GM23338 (cell line): ENCODE data around the gene RIC3. TPM values are rescaled to one million over a fixed set of nuclear protein-coding genes. Genes with fewer than 3 reads are reported as not detected.

Experiments
- ATAC-seq: fragments of 200-7000 bp; cut with Tn5 transposase; 3 replicates; pipeline ENCODE4 v1.9.1; 2020
- DNase-seq: peaks from one replicate; pipeline ENCODE4 v3.0.0-alpha.2; 2015; ENCODE audit warnings: low spot score
- H2AFZ ChIP-seq: fragments of 200-600 bp; sonication (generic); 2 replicates; pipeline ENCODE4 v1.8.0; 2016; ENCODE audit warnings: antibody characterized with exemption, mild to moderate bottlenecking, moderate library complexity
- H3F3A ChIP-seq: fragments of 200-600 bp; sonication (generic); replicated peaks from 2 replicates; pipeline ENCODE4 v1.8.0; 2017; ENCODE audit warnings: antibody characterized with exemption, mixed run types, low read depth
- H3K27ac ChIP-seq: fragments of 200-600 bp; sonication (generic); 2 replicates; pipeline ENCODE4 v1.6.1; 2016; ENCODE audit warnings: low read depth
- H3K27me3 ChIP-seq: fragments of 200-600 bp; sonication (generic); 2 replicates; pipeline ENCODE4 v1.8.0; 2016; ENCODE audit warnings: mild to moderate bottlenecking, mixed run types, moderate library complexity; ENCODE audit not compliant: insufficient read depth
- H3K36me3 ChIP-seq: fragments of 200-600 bp; sonication (generic); 2 replicates; pipeline ENCODE4 v1.8.0; 2016; ENCODE audit warnings: mild to moderate bottlenecking; ENCODE audit not compliant: insufficient read depth
- H3K4me1 ChIP-seq: fragments of 200-600 bp; sonication (generic); 2 replicates; pipeline ENCODE4 v1.8.0; 2016; ENCODE audit warnings: mild to moderate bottlenecking, moderate library complexity; ENCODE audit not compliant: insufficient read depth
- H3K4me2 ChIP-seq: fragments of 200-600 bp; sonication (generic); 2 replicates; pipeline ENCODE4 v1.7.1; 2017; ENCODE audit warnings: mixed run types
- H3K4me3 ChIP-seq: fragments of 200-600 bp; sonication (generic); 2 replicates; pipeline ENCODE4 v1.6.1; 2016; ENCODE audit warnings: mixed run types
- H3K79me2 ChIP-seq: fragments of 200-600 bp; sonication (generic); replicated peaks from 2 replicates; pipeline ENCODE4 v1.8.0; 2017; ENCODE audit warnings: mild to moderate bottlenecking; ENCODE audit not compliant: insufficient read depth
- H3K9me2 ChIP-seq: fragments of 200-600 bp; sonication (generic); 2 replicates; pipeline ENCODE4 v1.8.0; 2017; ENCODE audit not compliant: insufficient read depth
- H4K20me1 ChIP-seq: fragments of 200-600 bp; sonication (generic); replicated peaks from 2 replicates; pipeline ENCODE4 v1.8.0; 2017; ENCODE audit warnings: mild to moderate bottlenecking; ENCODE audit not compliant: insufficient read depth
- H3K27ac Mint-ChIP-seq: 2 replicates; pipeline ENCODE4 v1.8.0; 2020; ENCODE audit warnings: inconsistent platforms, mild to moderate bottlenecking, moderate library complexity, mixed read lengths
- H3K27me3 Mint-ChIP-seq: 3 replicates; pipeline ENCODE4 v1.8.0; 2022; ENCODE audit warnings: low read depth, mild to moderate bottlenecking, moderate library complexity, mixed read lengths, inconsistent platforms; ENCODE audit not compliant: insufficient read depth, poor library complexity
- H3K36me3 Mint-ChIP-seq: 3 replicates; pipeline ENCODE4 v1.8.0; 2021; ENCODE audit warnings: low read depth, mild to moderate bottlenecking, inconsistent platforms, moderate library complexity, mixed read lengths
- H3K4me1 Mint-ChIP-seq: 3 replicates; pipeline ENCODE4 v1.8.0; 2020; ENCODE audit warnings: mild to moderate bottlenecking, inconsistent platforms, mixed read lengths
- H3K4me3 Mint-ChIP-seq: 3 replicates; pipeline ENCODE4 v1.8.0; 2021; ENCODE audit warnings: moderate library complexity, mild to moderate bottlenecking, inconsistent platforms, mixed read lengths
- H3K9me3 Mint-ChIP-seq: 3 replicates; pipeline ENCODE4 v1.8.0; 2020; ENCODE audit warnings: moderate library complexity, mild to moderate bottlenecking, inconsistent platforms, mixed read lengths
- CREB1 ChIP-seq: fragments of 250-450 bp; sonication (Bioruptor Pico); IDR thresholded peaks from 2 replicates; pipeline ENCODE4 v1.5.0; 2020; ENCODE audit warnings: low read depth, mild to moderate bottlenecking, moderate library complexity
- ETS1 ChIP-seq: IDR thresholded peaks from 2 replicates; pipeline ENCODE4 v1.6.1; 2016; ENCODE audit warnings: antibody characterized with exemption
- EZH2 ChIP-seq: fragments of 200-600 bp; sonication (generic); IDR thresholded peaks from one replicate; pipeline ENCODE4 v1.8.0; 2017; ENCODE audit warnings: antibody characterized with exemption, mild to moderate bottlenecking, low read depth; ENCODE audit not compliant: unreplicated experiment
- JUNB ChIP-seq: IDR thresholded peaks from one replicate; pipeline ENCODE4 v1.6.1; 2016; ENCODE audit warnings: antibody characterized with exemption; ENCODE audit not compliant: unreplicated experiment
- NANOG ChIP-seq: IDR thresholded peaks from 2 replicates; pipeline ENCODE4 v1.6.1; 2016; ENCODE audit warnings: antibody characterized with exemption, borderline replicate concordance
- REST ChIP-seq: IDR thresholded peaks from one replicate; pipeline ENCODE4 v1.6.1; 2018; ENCODE audit warnings: antibody characterized with exemption; ENCODE audit not compliant: unreplicated experiment
- ZNF331 ChIP-seq: fragments of 250-450 bp; sonication (Bioruptor Pico); IDR thresholded peaks from 2 replicates; pipeline ENCODE4 v1.5.0; 2020; ENCODE audit warnings: low read depth, mild to moderate bottlenecking, moderate library complexity
- ZNF462 ChIP-seq: fragments of 250-450 bp; sonication (Bioruptor Pico); IDR thresholded peaks from 2 replicates; pipeline ENCODE4 v1.5.0; 2020; ENCODE audit warnings: mild to moderate bottlenecking, moderate library complexity
- polyA plus RNA-seq: library from polyadenylated mRNA; unstranded; fragments of >200 nt; fragmentation: Nextera tagmentation; extraction: Ambion mirVana; gene quantifications from 2 replicates; pipeline ENCODE4 v1.2.1, GENCODE V29; 2016
- total RNA-seq: library from RNA; depleted of rRNA; stranded (reverse); fragments of >200 nt; shearing (Covaris generic); gene quantifications from 2 replicates; pipeline ENCODE4 v1.2.3, GENCODE V29; 2014

RIC3 gene
- total and polyA plus RNA-seq, 2 experiments from 2014 or later, result 17.8 to 21.3 TPM

- no peak overlapping the region for H3K4me3 Mint-ChIP-seq
- H3K27ac Mint-ChIP-seq, result no peak overlapping the region
Observed at GRCh38 chr11:8066036-8066910, 102.6 kb downstream of the RIC3 start.

GRCh38 chr11:8065031-8065430 lies 103.8 kb downstream of the RIC3 start:
- H3K79me2 ChIP-seq, result no peaks in the 10 kb centered on the region
- DNase-seq (no peak), ATAC-seq (no peak)
- H3K4me1 ChIP-seq, result peaks cover 5% of the 10 kb centered on the region; the same call in 1 of the 2 replicates
- H2AFZ ChIP-seq, result no peak overlapping the region
- H3K9me3 Mint-ChIP-seq, result no peaks in the 10 kb centered on the region; the same call in 2 of the 3 replicates
- no peak overlapping the region for H3K27ac ChIP-seq
- H3K9me2 ChIP-seq, result no peaks in the 10 kb centered on the region
- H3K27me3 Mint-ChIP-seq, result peaks cover 4% of the 10 kb centered on the region
- H3K36me3 ChIP-seq, result no peaks in the 10 kb centered on the region
- H3K4me3 ChIP-seq, result no peak overlapping the region
- H3K4me3 Mint-ChIP-seq, result no peak overlapping the region
- no peak overlapping the region for H3K27ac Mint-ChIP-seq
- H4K20me1 ChIP-seq, result no peaks in the 10 kb centered on the region
- H3K36me3 Mint-ChIP-seq, result no peaks in the 10 kb centered on the region
- no peak overlapping the region for H3K4me2 ChIP-seq
- H3F3A ChIP-seq, result no peaks in the 10 kb centered on the region
- no peaks in the 10 kb centered on the region for H3K27me3 ChIP-seq
- H3K4me1 Mint-ChIP-seq, result peaks cover 20% of the 10 kb centered on the region
- TF ChIP-seq CREB1 (no peak), REST (no peak), EZH2 (no peak), ZNF462 (CRISPR knock-in tag) (no peak), ZNF331 (CRISPR knock-in tag) (no peak), ETS1 (no peak), NANOG (no peak), JUNB (no peak)

More at GRCh38 chr11:8066036-8066910, 102.6 kb downstream of the RIC3 start:
- TF ChIP-seq CREB1 (no peak), ZNF331 (CRISPR knock-in tag) (no peak)
- Histone ChIP-seq H3K9me2 (no peaks in the 10 kb centered on the region), H2AFZ (peak overlapping the region; percentile 91), H3K27me3 (no peaks in the 10 kb centered on the region), H3F3A (no peaks in the 10 kb centered on the region), H3K27ac (no peak overlapping the region), H3K79me2 (no peaks in the 10 kb centered on the region), H3K36me3 (no peaks in the 10 kb centered on the region), H3K4me1 (peaks cover 5% of the 10 kb centered on the region; the same call in 1 of the 2 replicates), H3K4me3 (no peak overlapping the region), H4K20me1 (no peaks in the 10 kb centered on the region), H3K4me2 (no peak overlapping the region)
- H3K4me1 Mint-ChIP-seq, result peaks cover 27% of the 10 kb centered on the region
- no peaks in the 10 kb centered on the region for H3K36me3 Mint-ChIP-seq
- DNase-seq (no peak), ATAC-seq (peak; percentile 8; the same call in 1 of the 3 replicates)
- H3K27me3 Mint-ChIP-seq, result peaks cover 4% of the 10 kb centered on the region
- no peaks in the 10 kb centered on the region; the same call in 2 of the 3 replicates for H3K9me3 Mint-ChIP-seq
